RWPE1 (cell line): Measurements from ENCODE around the gene KIAA1549.

ENCODE experiments used
- CTCF ChIA-PET: fragments of 350-600 bp; sonication (Branson Sonifier 250); formaldehyde crosslinking; extraction: SDS; loops from one replicate; lab custom pipeline; 2021; lab: Yijun Ruan, JAX
- POLR2A ChIA-PET: fragments of 400-600 bp; formaldehyde crosslinking; extraction: SDS; loops from one replicate; lab custom pipeline; 2020; ENCODE audit warnings: antibody characterized with exemption; ENCODE audit not compliant: low non-redundant PET; lab: Yijun Ruan, JAX
- DNase-seq: peaks from one replicate; pipeline ENCODE4 v3.0.0; 2012; ENCODE audit warnings: low spot score
- H3K27ac ChIP-seq: fragments of 450-650 bp; 2 replicates; pipeline ENCODE4 v1.5.1; 2017
- CTCF ChIP-seq: fragments of 450-650 bp; conservative IDR thresholded peaks from 2 replicates; pipeline ENCODE4 v1.5.1; 2017; ENCODE audit warnings: low read depth, mild to moderate bottlenecking

Gene KIAA1549

GRCh38 chr7:138918176-138918575 is 63.0 kb downstream of the KIAA1549 start:
- no peak for TF ChIP-seq CTCF
- DNase-seq: no peak
- POLR2A ChIA-PET: no interaction called here
- CTCF ChIA-PET: no interaction called here
- no peak overlapping the region for H3K27ac ChIP-seq

- CTCF ChIA-PET: no interaction called here
- TF ChIP-seq CTCF: no peak
- POLR2A ChIA-PET: no interaction called here
- H3K27ac ChIP-seq: no peak overlapping the region
- no peak for DNase-seq
These were observed 63.4 kb downstream of the KIAA1549 start for GRCh38 chr7:138917771-138918170.

- no peak overlapping the region for H3K27ac ChIP-seq
- ChIA-PET POLR2A (no interaction called here), CTCF (no interaction called here)
- no peak for DNase-seq
- TF ChIP-seq CTCF: no peak
These were observed 64.5 kb downstream of the KIAA1549 start for GRCh38 chr7:138916731-138917130.

- no peak overlapping the region for H3K27ac ChIP-seq
- no peak for DNase-seq
- no peak for TF ChIP-seq CTCF
- ChIA-PET CTCF (no interaction called here), POLR2A (no interaction called here)
These were observed 64.9 kb downstream of the KIAA1549 start for GRCh38 chr7:138916275-138916674.

- TF ChIP-seq CTCF: no peak
- no peak overlapping the region for H3K27ac ChIP-seq
- no peak for DNase-seq
- ChIA-PET POLR2A (no interaction called here), CTCF (no interaction called here)
These were observed 67.4 kb downstream of the KIAA1549 start for GRCh38 chr7:138913783-138914182.

- no peak for DNase-seq
- TF ChIP-seq CTCF: no peak
- ChIA-PET POLR2A (no interaction called here), CTCF (interaction anchor here (0.9 kb wide), 1 partner anchor 24 kb away, joined by 4 read pairs; no protein-coding TSS in a partner anchor)
- no peak overlapping the region for H3K27ac ChIP-seq
These were observed 70.2 kb downstream of the KIAA1549 start for GRCh38 chr7:138911007-138911406.

GRCh38 chr7:138907850-138908249 is 73.3 kb downstream of the KIAA1549 start:
- DNase-seq: no peak
- no peak for TF ChIP-seq CTCF
- H3K27ac ChIP-seq: no peak overlapping the region
- CTCF ChIA-PET: no interaction called here
- POLR2A ChIA-PET: no interaction called here
